K562 (cell line): ENCODE results near the gene OR51V1. TPM values are rescaled to one million over a fixed set of nuclear protein-coding genes. Genes with fewer than 3 reads are reported as not detected.

Experiments
- ADNP ChIP-seq: fragments of 200-800 bp; sonication (Bioruptor generic); IDR thresholded peaks from 2 replicates; pipeline ENCODE4 v1.6.1; 2016; ENCODE audit warnings: missing genetic modification characterization, missing compliant biosample characterization
- CBFA2T2 ChIP-seq: fragments of 450-650 bp; conservative IDR thresholded peaks from 2 replicates; pipeline ENCODE4 v1.6.1; 2017; ENCODE audit warnings: mild to moderate bottlenecking
- CBFA2T3 ChIP-seq: fragments of 450-650 bp; IDR thresholded peaks from 2 replicates; pipeline ENCODE4 v1.6.1; 2017
- MEF2D ChIP-seq: conservative IDR thresholded peaks from 2 replicates; pipeline ENCODE4 v1.6.1; 2016; ENCODE audit warnings: low read depth, missing genetic modification characterization, missing compliant biosample characterization
- NCOR1 ChIP-seq: fragments of 450-650 bp; IDR thresholded peaks from 2 replicates; pipeline ENCODE4 v1.6.1; 2016; ENCODE audit warnings: mild to moderate bottlenecking, moderate library complexity
- SLC30A9 ChIP-seq: fragments of 250-450 bp; sonication (Bioruptor Pico); IDR thresholded peaks from 2 replicates; pipeline ENCODE4 v1.8.0; 2022; ENCODE audit warnings: mild to moderate bottlenecking, moderate library complexity
- ZNF124 ChIP-seq: sonication (generic); formaldehyde crosslinking; IDR thresholded peaks from 2 replicates; pipeline ENCODE4 v1.8.1; 2022; ENCODE audit warnings: missing genetic modification reagents
- polyA plus RNA-seq, 8 experiments: library from polyadenylated mRNA; depleted of rRNA in 4 of 8; stranded (reverse) in 5 of 8; unstranded in 3 of 8; fragments of >200 nt; fragmentation: Nextera tagmentation in 2 of 8; fragmentation: Illumina TruSeq in 1 of 8; extraction: Ambion mirVana in 2 of 8; extraction: Trizol in 1 of 8; gene quantifications; 2 replicates each; pipeline versions ENCODE4 v1.2.1 to v1.2.3, GENCODE V29; 2011 to 2014; ENCODE audit warnings: inconsistent platforms in 1 of 8, missing spikeins in 1 of 8
- total RNA-seq, 7 experiments: library from RNA; depleted of rRNA in 6 of 7; stranded (reverse); fragments of >200 nt in 6 of 7; fragmentation: Illumina TruSeq in 2 of 7; extraction: Trizol in 2 of 7; gene quantifications; 2 replicates each; pipeline versions ENCODE4 v1.2.1 to v1.2.3, GENCODE V29; 2011 to 2021; ENCODE audit warnings: low replicate concordance in 1 of 7
- TF ChIP-seq, protein P1 (sequence below), 2 experiments: fragments of 450-650 bp; IDR thresholded peaks; 2 replicates each; pipeline ENCODE4 v1.6.1; 2016; ENCODE audit warnings: mild to moderate bottlenecking in 2 of 2, borderline replicate concordance in 1 of 2, low read depth in 1 of 2, moderate library complexity in 1 of 2
- TF ChIP-seq, protein P2 (sequence below): fragments of 450-650 bp; IDR thresholded peaks from 2 replicates; pipeline ENCODE4 v1.6.1; 2017; ENCODE audit warnings: antibody characterized with exemption

OR51V1 gene
- total and polyA plus RNA-seq, 9 of the 15 experiments (the other 6 are each of a cell fraction or from before 2014, with no cell fraction given): not detected

DNA sequence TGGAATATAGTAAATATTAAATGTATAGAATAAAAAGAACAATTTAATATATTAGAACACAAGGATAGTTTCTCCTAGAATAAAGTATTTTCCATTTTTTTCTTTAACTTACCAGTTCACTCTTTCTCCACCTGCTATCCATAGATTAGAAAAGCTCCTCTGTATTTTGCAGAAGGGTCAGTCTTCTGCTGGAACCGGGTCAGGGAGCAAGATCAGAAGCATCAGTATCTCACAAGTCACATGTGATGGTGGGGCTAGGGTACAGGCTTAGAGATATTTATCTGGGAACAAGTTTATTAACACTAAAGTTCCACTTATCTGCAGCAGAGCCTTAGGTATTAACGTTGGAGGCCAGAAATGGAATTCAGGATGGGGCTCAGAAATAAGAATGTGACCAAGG, 28.6 kb downstream of the OR51V1 start (continued):
- TF ChIP-seq, protein P1, sequence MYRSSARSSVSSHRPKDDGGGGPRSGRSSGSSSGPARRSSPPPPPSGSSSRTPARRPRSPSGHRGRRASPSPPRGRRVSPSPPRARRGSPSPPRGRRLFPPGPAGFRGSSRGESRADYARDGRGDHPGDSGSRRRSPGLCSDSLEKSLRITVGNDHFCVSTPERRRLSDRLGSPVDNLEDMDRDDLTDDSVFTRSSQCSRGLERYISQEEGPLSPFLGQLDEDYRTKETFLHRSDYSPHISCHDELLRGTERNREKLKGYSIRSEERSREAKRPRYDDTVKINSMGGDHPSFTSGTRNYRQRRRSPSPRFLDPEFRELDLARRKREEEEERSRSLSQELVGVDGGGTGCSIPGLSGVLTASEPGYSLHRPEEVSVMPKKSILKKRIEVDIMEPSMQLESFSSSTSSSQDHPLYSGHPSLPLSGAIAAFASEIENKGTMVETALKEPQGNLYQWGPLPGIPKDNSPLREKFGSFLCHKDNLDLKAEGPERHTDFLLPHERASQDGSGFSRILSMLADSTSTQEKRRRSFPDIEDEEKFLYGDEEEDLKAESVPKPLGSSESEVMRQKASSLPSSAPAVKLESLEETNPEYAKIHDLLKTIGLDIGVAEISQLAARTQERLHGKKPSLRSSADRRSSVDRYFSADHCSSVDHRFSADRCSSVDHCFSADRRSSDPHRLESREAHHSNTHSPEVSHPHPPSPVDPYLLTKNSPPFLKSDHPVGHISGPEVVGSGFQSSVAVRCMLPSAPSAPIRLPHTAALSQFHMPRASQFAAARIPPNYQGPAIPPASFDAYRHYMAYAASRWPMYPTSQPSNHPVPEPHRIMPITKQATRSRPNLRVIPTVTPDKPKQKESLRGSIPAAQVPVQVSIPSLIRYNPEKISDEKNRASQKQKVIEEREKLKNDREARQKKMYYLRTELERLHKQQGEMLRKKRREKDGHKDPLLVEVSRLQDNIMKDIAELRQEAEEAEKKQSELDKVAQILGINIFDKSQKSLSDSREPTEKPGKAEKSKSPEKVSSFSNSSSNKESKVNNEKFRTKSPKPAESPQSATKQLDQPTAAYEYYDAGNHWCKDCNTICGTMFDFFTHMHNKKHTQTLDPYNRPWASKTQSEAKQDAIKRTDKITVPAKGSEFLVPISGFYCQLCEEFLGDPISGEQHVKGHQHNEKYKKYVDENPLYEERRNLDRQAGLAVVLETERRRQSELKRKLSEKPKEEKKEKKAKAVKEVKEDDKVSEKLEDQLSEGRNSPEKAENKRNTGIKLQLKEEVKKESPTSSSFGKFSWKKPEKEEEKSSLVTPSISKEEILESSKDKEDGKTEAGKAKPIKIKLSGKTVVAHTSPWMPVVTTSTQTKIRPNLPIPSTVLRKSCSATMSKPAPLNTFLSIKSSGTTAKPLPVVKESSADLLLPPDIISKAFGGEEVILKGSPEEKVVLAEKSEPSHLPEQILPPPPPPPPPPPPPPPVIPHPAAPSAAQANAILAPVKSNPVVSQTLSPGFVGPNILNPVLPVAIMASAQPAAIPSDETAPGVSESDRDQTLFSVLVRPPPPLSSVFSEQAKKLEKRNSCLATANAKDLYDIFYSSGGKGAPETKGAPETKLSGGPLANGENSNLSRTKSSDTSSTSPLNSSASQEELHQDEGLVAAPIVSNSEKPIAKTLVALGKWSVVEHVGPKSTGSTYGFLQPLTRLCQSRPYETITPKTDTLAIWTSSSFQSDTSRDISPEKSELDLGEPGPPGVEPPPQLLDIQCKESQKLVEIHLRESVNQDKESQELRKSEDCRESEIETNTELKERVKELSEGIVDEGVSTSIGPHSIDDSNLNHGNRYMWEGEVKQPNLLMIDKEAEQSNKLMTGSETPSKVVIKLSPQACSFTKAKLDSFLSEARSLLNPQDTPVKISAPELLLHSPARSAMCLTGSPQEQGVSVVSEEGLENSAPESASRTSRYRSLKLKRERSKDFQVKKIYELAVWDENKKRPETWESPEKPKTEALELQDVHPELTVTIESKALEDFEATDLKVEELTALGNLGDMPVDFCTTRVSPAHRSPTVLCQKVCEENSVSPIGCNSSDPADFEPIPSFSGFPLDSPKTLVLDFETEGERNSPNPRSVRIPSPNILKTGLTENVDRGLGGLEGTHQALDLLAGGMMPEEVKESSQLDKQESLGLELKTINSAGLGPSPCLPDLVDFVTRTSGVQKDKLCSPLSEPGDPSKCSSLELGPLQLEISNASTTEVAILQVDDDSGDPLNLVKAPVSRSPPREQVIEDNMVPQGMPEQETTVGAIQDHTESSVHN (IDR thresholded peaks at IDR 0.05; ENCODE audit: borderline replicate concordance in 1 of 2, low read depth in 1 of 2): no peak
- TF ChIP-seq ADNP (tag): peak; percentile 18; the same call in 1 of the 2 replicates
- peak; percentile 55 for TF ChIP-seq NCOR1
- TF ChIP-seq CBFA2T3: peak; percentile 75
- TF ChIP-seq, protein P2, sequence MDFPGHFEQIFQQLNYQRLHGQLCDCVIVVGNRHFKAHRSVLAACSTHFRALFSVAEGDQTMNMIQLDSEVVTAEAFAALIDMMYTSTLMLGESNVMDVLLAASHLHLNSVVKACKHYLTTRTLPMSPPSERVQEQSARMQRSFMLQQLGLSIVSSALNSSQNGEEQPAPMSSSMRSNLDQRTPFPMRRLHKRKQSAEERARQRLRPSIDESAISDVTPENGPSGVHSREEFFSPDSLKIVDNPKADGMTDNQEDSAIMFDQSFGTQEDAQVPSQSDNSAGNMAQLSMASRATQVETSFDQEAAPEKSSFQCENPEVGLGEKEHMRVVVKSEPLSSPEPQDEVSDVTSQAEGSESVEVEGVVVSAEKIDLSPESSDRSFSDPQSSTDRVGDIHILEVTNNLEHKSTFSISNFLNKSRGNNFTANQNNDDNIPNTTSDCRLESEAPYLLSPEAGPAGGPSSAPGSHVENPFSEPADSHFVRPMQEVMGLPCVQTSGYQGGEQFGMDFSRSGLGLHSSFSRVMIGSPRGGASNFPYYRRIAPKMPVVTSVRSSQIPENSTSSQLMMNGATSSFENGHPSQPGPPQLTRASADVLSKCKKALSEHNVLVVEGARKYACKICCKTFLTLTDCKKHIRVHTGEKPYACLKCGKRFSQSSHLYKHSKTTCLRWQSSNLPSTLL: no peak
- TF ChIP-seq SLC30A9 (CRISPR knock-in tag): no peak
- TF ChIP-seq ZNF124 (CRISPR knock-in tag): no peak
- no peak for TF ChIP-seq MEF2D (tag)
- peak; percentile 58 for TF ChIP-seq CBFA2T2
